Natural killer cell (primary cell): Measurements from ENCODE around the gene TBC1D9B. TPM values are rescaled to one million over a fixed set of nuclear protein-coding genes. Genes with fewer than 3 reads are reported as not detected.

Experiments
- ATAC-seq, 3 donors: fragments of 150-1000 bp in 2 of 3; fragments of 200-7000 bp in 1 of 3; cut with Tn5 transposase; 1 replicate in 1 of 3; 2 replicates in 2 of 3; pipeline ENCODE4 v1.10.0; 2021; ENCODE audit warnings: mild to moderate bottlenecking in 2 of 3, moderate library complexity in 2 of 3
- DNase-seq, 2 donors: peaks; one replicate each; pipeline versions ENCODE4 v3.0.0 to v3.0.0-alpha.2; 2013 to 2021; ENCODE audit warnings: mixed read lengths in 1 of 2
- H3K27ac ChIP-seq: one replicate; pipeline ENCODE4 v1.5.1; 2013; ENCODE audit warnings: mild to moderate bottlenecking, low read length
- H3K27me3 ChIP-seq: one replicate; pipeline ENCODE4 v1.6.1; 2013; ENCODE audit warnings: low read length; ENCODE audit not compliant: control insufficient read depth, insufficient read depth
- H3K36me3 ChIP-seq: one replicate; pipeline ENCODE4 v1.6.1; 2013; ENCODE audit warnings: low read length; ENCODE audit not compliant: control insufficient read depth, insufficient read depth
- H3K4me1 ChIP-seq: one replicate; pipeline ENCODE4 v1.6.1; 2013; ENCODE audit warnings: low read length; ENCODE audit not compliant: control insufficient read depth, insufficient read depth
- H3K4me3 ChIP-seq: one replicate; pipeline ENCODE4 v1.5.1; 2013; ENCODE audit warnings: low read length
- H3K9me3 ChIP-seq: one replicate; pipeline ENCODE4 v1.6.1; 2013; ENCODE audit warnings: low read length; ENCODE audit not compliant: control insufficient read depth, insufficient read depth
- H3K27ac Mint-ChIP-seq, 2 donors: one replicate each; pipeline ENCODE4 v1.8.0; 2022; ENCODE audit warnings: mild to moderate bottlenecking in 2 of 2, mixed read lengths in 2 of 2, moderate library complexity in 1 of 2
- H3K27me3 Mint-ChIP-seq, 2 donors: one replicate each; pipeline ENCODE4 v1.8.0; 2022; ENCODE audit warnings: low read depth in 2 of 2, mixed read lengths in 2 of 2
- H3K36me3 Mint-ChIP-seq: one replicate; pipeline ENCODE4 v1.8.0; 2022; ENCODE audit warnings: mixed read lengths
- H3K4me1 Mint-ChIP-seq, 2 donors: one replicate each; pipeline ENCODE4 v1.8.0; 2022; ENCODE audit warnings: mixed read lengths in 2 of 2
- H3K4me3 Mint-ChIP-seq: one replicate; pipeline ENCODE4 v1.8.0; 2022; ENCODE audit warnings: mild to moderate bottlenecking, moderate library complexity, mixed read lengths
- H3K9me3 Mint-ChIP-seq, 2 donors: one replicate each; pipeline ENCODE4 v1.8.0; 2022; ENCODE audit warnings: mixed read lengths in 2 of 2
- WGBS: methylation state at CpG from one replicate; pipeline ENCODE4 v1.1.7; 2013; ENCODE audit warnings: missing lambda C conversion rate; ENCODE audit not compliant: insufficient coverage; 5-methylcytosine and 5-hydroxymethylcytosine counted together
- intact Hi-C: fragments of 100-400 bp; cut with micrococcal nuclease; formaldehyde crosslinking; loops from one replicate; pipeline ENCODE4 v1.14.2; 2022
- total RNA-seq, 4 donors: library from RNA; stranded (reverse); fragments of 120-200 nt in 1 of 4; gene quantifications; one replicate each; pipeline versions ENCODE4 v1.2.3 to v1.2.4, GENCODE V29; 2013 to 2022
- TF ChIP-seq, protein P1 (sequence below): fragments of 200-600 bp; IDR thresholded peaks from one replicate; pipeline ENCODE4 v1.8.0; 2022; ENCODE audit warnings: antibody characterized with exemption

TBC1D9B gene
- total RNA-seq, 3 donors from 2014 or later (not counting 1 experiment from before 2014, with no cell fraction given), result 102 to 115 (median 113) TPM

GRCh38 chr5:179815491-179816249, 92.0 kb downstream of the TBC1D9B start:
- Mint-ChIP-seq H3K9me3 (no peaks in the 10 kb centered on the region), H3K36me3 (no peaks in the 10 kb centered on the region), H3K27me3 (peaks cover 0 to 3% of the 10 kb centered on the region in 2 donors), H3K4me1 (peaks cover 8 to 26% of the 10 kb centered on the region in 2 donors), H3K4me3 (peak overlapping the region; percentile 43), H3K27ac (peak overlapping the region; percentile 20 to 79)
- intact Hi-C loops, result no loop called here
- TF ChIP-seq, protein P1, sequence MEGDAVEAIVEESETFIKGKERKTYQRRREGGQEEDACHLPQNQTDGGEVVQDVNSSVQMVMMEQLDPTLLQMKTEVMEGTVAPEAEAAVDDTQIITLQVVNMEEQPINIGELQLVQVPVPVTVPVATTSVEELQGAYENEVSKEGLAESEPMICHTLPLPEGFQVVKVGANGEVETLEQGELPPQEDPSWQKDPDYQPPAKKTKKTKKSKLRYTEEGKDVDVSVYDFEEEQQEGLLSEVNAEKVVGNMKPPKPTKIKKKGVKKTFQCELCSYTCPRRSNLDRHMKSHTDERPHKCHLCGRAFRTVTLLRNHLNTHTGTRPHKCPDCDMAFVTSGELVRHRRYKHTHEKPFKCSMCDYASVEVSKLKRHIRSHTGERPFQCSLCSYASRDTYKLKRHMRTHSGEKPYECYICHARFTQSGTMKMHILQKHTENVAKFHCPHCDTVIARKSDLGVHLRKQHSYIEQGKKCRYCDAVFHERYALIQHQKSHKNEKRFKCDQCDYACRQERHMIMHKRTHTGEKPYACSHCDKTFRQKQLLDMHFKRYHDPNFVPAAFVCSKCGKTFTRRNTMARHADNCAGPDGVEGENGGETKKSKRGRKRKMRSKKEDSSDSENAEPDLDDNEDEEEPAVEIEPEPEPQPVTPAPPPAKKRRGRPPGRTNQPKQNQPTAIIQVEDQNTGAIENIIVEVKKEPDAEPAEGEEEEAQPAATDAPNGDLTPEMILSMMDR, result no peak
- H3K9me3 ChIP-seq, result no peaks in the 10 kb centered on the region
- DNase-seq, result no peak
- H3K27me3 ChIP-seq, result no peaks in the 10 kb centered on the region
- ATAC-seq, result no peak
- H3K36me3 ChIP-seq, result no peaks in the 10 kb centered on the region
- H3K27ac ChIP-seq, result no peak overlapping the region
- no peak overlapping the region for H3K4me3 ChIP-seq
- 97% methylated on average over 21 of the region's 21 CpGs for WGBS
- H3K4me1 ChIP-seq, result peaks cover 42% of the 10 kb centered on the region

GRCh38 chr5:179814090-179814489, 93.6 kb downstream of the TBC1D9B start:
- peaks cover 0 to 3% of the 10 kb centered on the region in 2 donors for H3K27me3 Mint-ChIP-seq
- H3K27ac Mint-ChIP-seq, result peak overlapping the region in 1 of 2 donors; percentile 45
- no peaks in the 10 kb centered on the region for H3K36me3 Mint-ChIP-seq
- intact Hi-C loops, result no loop called here
- no peak for DNase-seq
- TF ChIP-seq, protein P1, result no peak
- peaks cover 26% of the 10 kb centered on the region for H3K4me1 ChIP-seq
- H3K9me3 ChIP-seq, result no peaks in the 10 kb centered on the region
- H3K4me1 Mint-ChIP-seq, result peaks cover 0 to 12% of the 10 kb centered on the region in 2 donors
- ATAC-seq, result no peak
- no peaks in the 10 kb centered on the region for H3K27me3 ChIP-seq
- no peak overlapping the region for H3K4me3 ChIP-seq
- no peaks in the 10 kb centered on the region for H3K36me3 ChIP-seq
- no peak overlapping the region for H3K27ac ChIP-seq
- no peaks in the 10 kb centered on the region for H3K9me3 Mint-ChIP-seq
- H3K4me3 Mint-ChIP-seq, result no peak overlapping the region
- 90% methylated on average over 3 of the region's 3 CpGs for WGBS

DNA sequence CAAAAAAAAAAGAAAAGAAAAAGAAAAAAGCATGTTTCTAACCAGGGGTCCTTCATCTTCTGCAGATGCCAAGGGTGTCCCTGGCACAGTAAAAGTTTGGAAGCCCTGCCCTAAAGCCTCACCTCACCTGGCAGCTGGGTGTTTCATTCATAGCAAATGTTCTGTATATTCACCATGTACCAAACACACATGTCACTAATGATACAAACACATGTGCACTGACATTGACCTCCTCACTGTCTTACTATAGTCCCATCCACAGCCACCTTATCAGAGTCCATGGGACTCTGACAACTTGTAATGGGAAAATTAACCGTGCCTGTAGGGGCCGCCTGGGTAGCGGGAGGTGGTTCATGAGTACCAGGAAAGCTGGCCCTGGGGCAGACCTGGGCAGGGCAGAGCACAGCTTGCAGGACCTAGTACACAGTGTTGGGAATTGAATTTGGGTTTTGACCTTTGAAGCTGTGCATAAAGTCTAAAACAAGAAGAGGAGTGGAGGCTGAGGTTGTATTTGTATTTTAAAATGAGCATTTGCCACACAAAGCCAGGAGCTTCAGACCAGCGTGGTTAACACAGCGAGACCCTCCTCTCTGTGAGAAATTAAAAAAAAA, 94.6 kb downstream of the TBC1D9B start:
- ATAC-seq, result no peak
- Mint-ChIP-seq H3K36me3 (no peaks in the 10 kb centered on the region), H3K27ac (no peak overlapping the region), H3K4me3 (no peak overlapping the region), H3K9me3 (no peaks in the 10 kb centered on the region), H3K4me1 (peaks cover 0 to 3% of the 10 kb centered on the region in 2 donors), H3K27me3 (peaks cover 0 to 3% of the 10 kb centered on the region in 2 donors)
- Histone ChIP-seq H3K4me3 (no peak overlapping the region), H3K4me1 (peaks cover 18% of the 10 kb centered on the region), H3K9me3 (no peaks in the 10 kb centered on the region), H3K27me3 (no peaks in the 10 kb centered on the region), H3K36me3 (no peaks in the 10 kb centered on the region), H3K27ac (no peak overlapping the region)
- no peak for DNase-seq
- WGBS, result 100% methylated on average over 5 of the region's 5 CpGs
- intact Hi-C loops, result no loop called here
- TF ChIP-seq, protein P1, result no peak
